Dedifferentiated amniotic fluid mesenchymal stem cell (primary cell): ENCODE data around the gene MCTP1.

ENCODE experiments used
- DNase-seq: peaks from one replicate; pipeline ENCODE4 v3.0.0-alpha.2; 2016; ENCODE audit errors: extremely low spot score

The MCTP1 gene

GRCh38 chr5:95075111-95075510, 209.8 kb downstream of the MCTP1 start:
- no peak for DNase-seq

GRCh38 chr5:95072281-95072680, 212.6 kb downstream of the MCTP1 start:
- DNase-seq, result no peak

GRCh38 chr5:95070866-95071265, 214.0 kb downstream of the MCTP1 start:
- no peak for DNase-seq

GRCh38 chr5:95070453-95070852, 214.4 kb downstream of the MCTP1 start:
- no peak for DNase-seq

GRCh38 chr5:95069948-95070347, 214.9 kb downstream of the MCTP1 start:
- DNase-seq, result no peak

GRCh38 chr5:95069021-95069420, 215.9 kb downstream of the MCTP1 start:
- DNase-seq, result no peak

GRCh38 chr5:95068289-95068910, 216.5 kb downstream of the MCTP1 start:
- no peak for DNase-seq

- no peak for DNase-seq
These were observed 218.8 kb downstream of the MCTP1 start for GRCh38 chr5:95066048-95066447.

GRCh38 chr5:95063492-95063891, 221.4 kb downstream of the MCTP1 start:
- no peak for DNase-seq

- no peak for DNase-seq
These were observed 224.8 kb downstream of the MCTP1 start for GRCh38 chr5:95060098-95060497.

- no peak for DNase-seq
These were observed 225.3 kb downstream of the MCTP1 start for GRCh38 chr5:95059636-95060035.

GRCh38 chr5:95057615-95058014, 227.3 kb downstream of the MCTP1 start:
- no peak for DNase-seq

GRCh38 chr5:95053253-95053652, 231.6 kb downstream of the MCTP1 start:
- DNase-seq, result no peak

GRCh38 chr5:95050708-95051107, 234.2 kb downstream of the MCTP1 start:
- no peak for DNase-seq

GRCh38 chr5:95048628-95049027, 236.3 kb downstream of the MCTP1 start:
- DNase-seq, result no peak

GRCh38 chr5:95045181-95045965, 239.5 kb downstream of the MCTP1 start:
- DNase-seq, result no peak

- no peak for DNase-seq
These were observed 240.8 kb downstream of the MCTP1 start for GRCh38 chr5:95044096-95044495.

- DNase-seq, result no peak
These were observed 241.2 kb downstream of the MCTP1 start for GRCh38 chr5:95043648-95044047.

GRCh38 chr5:95043234-95043633, 241.7 kb downstream of the MCTP1 start:
- no peak for DNase-seq

- DNase-seq, result no peak
These were observed 242.9 kb downstream of the MCTP1 start for GRCh38 chr5:95042037-95042436.

GRCh38 chr5:95035891-95036685, 248.8 kb downstream of the MCTP1 start:
- DNase-seq, result no peak

- DNase-seq, result no peak
These were observed 252.1 kb downstream of the MCTP1 start for GRCh38 chr5:95032801-95033200.
